ENCODE measurements around the gene SLC5A9. TPM values are rescaled to one million over a fixed set of nuclear protein-coding genes. Genes with fewer than 3 reads are reported as not detected.

The SLC5A9 gene
- total RNA-seq, 1 donor from 2014 or later: 0.25 TPM

- H3K27me3 ChIP-seq: no peaks in the 10 kb centered on the region
- no peaks in the 10 kb centered on the region for H3K9me3 ChIP-seq
- TF ChIP-seq POLR2AphosphoS5 (IDR thresholded peaks at IDR 0.05; ENCODE audit: insufficient read depth in 1 of 2, low read depth in 1 of 2) (no peak), CTCF (IDR thresholded peaks at IDR 0.05) (no peak), POLR2A (IDR thresholded peaks at IDR 0.05) (no peak)
- H3K27ac ChIP-seq: no peak overlapping the region
- H3K36me3 ChIP-seq: no peaks in the 10 kb centered on the region
- H3K4me1 ChIP-seq: no peaks in the 10 kb centered on the region
- H3K4me3 ChIP-seq: no peak overlapping the region
- peak in 1 of 2 donors; percentile 72 for DNase-seq (ENCODE audit: extremely low spot score in 2 of 2)
- intact Hi-C loops (cut with DNase I): no loop called here
Observed at GRCh38 chr1:48235652-48236051, 13.1 kb downstream of the SLC5A9 start.

GRCh38 chr1:48236716-48237470 is 14.4 kb downstream of the SLC5A9 start:
- intact Hi-C loops (cut with DNase I): no loop called here
- TF ChIP-seq CTCF (IDR thresholded peaks at IDR 0.05): peak; percentile 27 to 46 (median 28)
- TF ChIP-seq POLR2AphosphoS5 (IDR thresholded peaks at IDR 0.05; ENCODE audit: insufficient read depth in 1 of 2, low read depth in 1 of 2): no peak
- TF ChIP-seq POLR2A (IDR thresholded peaks at IDR 0.05): no peak

GRCh38 chr1:48242141-48242736 is 19.7 kb downstream of the SLC5A9 start:
- Histone ChIP-seq H3K4me3 (no peak overlapping the region), H3K36me3 (no peaks in the 10 kb centered on the region), H3K27ac (no peak overlapping the region), H3K4me1 (no peaks in the 10 kb centered on the region), H3K27me3 (no peaks in the 10 kb centered on the region), H3K9me3 (no peaks in the 10 kb centered on the region)
- TF ChIP-seq POLR2A (IDR thresholded peaks at IDR 0.05) (no peak), POLR2AphosphoS5 (IDR thresholded peaks at IDR 0.05; ENCODE audit: insufficient read depth in 1 of 2, low read depth in 1 of 2) (no peak), CTCF (IDR thresholded peaks at IDR 0.05) (no peak)
- DNase-seq (ENCODE audit: extremely low spot score in 2 of 2): no peak
- intact Hi-C loops (cut with DNase I): no loop called here

More at GRCh38 chr1:48236716-48237470, 14.4 kb downstream of the SLC5A9 start:
- no peak overlapping the region for H3K4me3 ChIP-seq
- H3K27ac ChIP-seq: no peak overlapping the region
- no peaks in the 10 kb centered on the region for H3K36me3 ChIP-seq
- no peaks in the 10 kb centered on the region for H3K4me1 ChIP-seq
- no peaks in the 10 kb centered on the region for H3K27me3 ChIP-seq
- H3K9me3 ChIP-seq: no peaks in the 10 kb centered on the region
- no peak for DNase-seq (ENCODE audit: extremely low spot score in 2 of 2)

- intact Hi-C loops (cut with DNase I): no loop called here
- DNase-seq (ENCODE audit: extremely low spot score in 2 of 2): peak in 1 of 2 donors; percentile 84
- Histone ChIP-seq H3K4me1 (no peaks in the 10 kb centered on the region), H3K4me3 (no peak overlapping the region), H3K9me3 (no peaks in the 10 kb centered on the region), H3K36me3 (no peaks in the 10 kb centered on the region), H3K27me3 (no peaks in the 10 kb centered on the region), H3K27ac (no peak overlapping the region)
- TF ChIP-seq POLR2AphosphoS5 (IDR thresholded peaks at IDR 0.05; ENCODE audit: insufficient read depth in 1 of 2, low read depth in 1 of 2): no peak
- no peak for TF ChIP-seq POLR2A (IDR thresholded peaks at IDR 0.05)
- no peak for TF ChIP-seq CTCF (IDR thresholded peaks at IDR 0.05)
Observed at GRCh38 chr1:48245106-48245505, 22.6 kb downstream of the SLC5A9 start.

- Histone ChIP-seq H3K9me3 (no peaks in the 10 kb centered on the region), H3K4me3 (no peak overlapping the region), H3K36me3 (no peaks in the 10 kb centered on the region), H3K4me1 (no peaks in the 10 kb centered on the region), H3K27me3 (no peaks in the 10 kb centered on the region), H3K27ac (no peak overlapping the region)
- TF ChIP-seq POLR2A (IDR thresholded peaks at IDR 0.05): no peak
- intact Hi-C loops (cut with DNase I): no loop called here
- DNase-seq (ENCODE audit: extremely low spot score in 2 of 2): no peak
Observed at GRCh38 chr1:48246727-48247126, 24.2 kb downstream of the SLC5A9 start.
